GM12878 (cell line): ENCODE data around the gene M1AP. TPM values are rescaled to one million over a fixed set of nuclear protein-coding genes. Genes with fewer than 3 reads are reported as not detected.

Source experiments
- ATAC-seq: fragments of 200-7000 bp; cut with Tn5 transposase; 3 replicates; pipeline ENCODE4 v1.9.1; 2020; ENCODE audit warnings: mild to moderate bottlenecking, moderate library complexity
- BruUV-seq: library from RNA; stranded (reverse); fragments of 400-500 nt; replicated peaks from 2 replicates; lab custom pipeline; 2021; lab: Mats Ljungman, UMichigan
- CTCF ChIA-PET: fragments of 300-600 bp; sonication (Branson Sonifier 250); formaldehyde crosslinking; extraction: SDS; loops from one replicate; lab custom pipeline; 2021; ENCODE audit warnings: inconsistent platforms; lab: Yijun Ruan, JAX
- POLR2A ChIA-PET: fragments of 350-600 bp; formaldehyde crosslinking; extraction: SDS; loops from one replicate; lab custom pipeline; 2021; ENCODE audit warnings: inconsistent platforms; lab: Charles Lee
- RAD21 ChIA-PET: fragments of 300-600 bp; sonication (Branson Sonifier 250); formaldehyde crosslinking; loops from one replicate; lab custom pipeline; 2023; ENCODE audit warnings: antibody characterized with exemption; ENCODE audit not compliant: unreplicated experiment; lab: Charles Lee
- SMC1A ChIA-PET: fragments of 300-600 bp; sonication (Branson Sonifier 250); formaldehyde crosslinking; loops from one replicate; lab custom pipeline; 2023; ENCODE audit not compliant: unreplicated experiment, uncharacterized antibody; lab: Charles Lee
- DNase-seq: peaks from one replicate; pipeline ENCODE4 v3.0.0-alpha.2; 2011; ENCODE audit warnings: low read depth, low spot score
- FAIRE-seq: peaks from 3 replicates; lab custom pipeline; 2011; peaks lifted over from hg19 to GRCh38; lab: Jason Lieb, UNC
- H2AFZ ChIP-seq: 2 replicates; pipeline ENCODE4 v1.6.0; 2011; ENCODE audit warnings: low read depth, low read length, control low read depth; ENCODE audit not compliant: control insufficient read depth
- H3K27ac ChIP-seq: 2 replicates; pipeline ENCODE4 v1.5.1; 2011; ENCODE audit warnings: control low read depth; ENCODE audit not compliant: control insufficient read depth, insufficient read depth
- H3K27me3 ChIP-seq, 2 experiments: replicated peaks in 1 of 2; 2 replicates each; pipeline versions ENCODE4 v1.6.0 to v1.6.1; 2011; ENCODE audit warnings: low read length in 1 of 2; ENCODE audit not compliant: control insufficient read depth in 2 of 2, insufficient read depth in 2 of 2
- H3K36me3 ChIP-seq, 2 experiments: 2 replicates each; pipeline ENCODE4 v1.5.1; 2011; ENCODE audit warnings: low read length in 1 of 2; ENCODE audit not compliant: control insufficient read depth in 2 of 2, insufficient read depth in 2 of 2
- H3K4me1 ChIP-seq: 2 replicates; pipeline ENCODE4 v1.6.1; 2011; ENCODE audit warnings: mild to moderate bottlenecking, low read length, moderate library complexity, mixed read lengths; ENCODE audit not compliant: control insufficient read depth, insufficient read depth
- H3K4me2 ChIP-seq: 2 replicates; pipeline ENCODE4 v1.6.0; 2011; ENCODE audit warnings: control low read depth; ENCODE audit not compliant: control insufficient read depth, insufficient read depth
- H3K4me3 ChIP-seq: fragments of 200-600 bp; sonication (generic); 2 replicates; pipeline ENCODE4 v1.5.1; 2016
- H3K79me2 ChIP-seq: 2 replicates; pipeline ENCODE4 v1.6.0; 2011; ENCODE audit warnings: low read length; ENCODE audit not compliant: control insufficient read depth, insufficient read depth
- H3K9ac ChIP-seq: 2 replicates; pipeline ENCODE4 v1.8.0; 2011; ENCODE audit warnings: low read length, control low read depth, mixed read lengths; ENCODE audit not compliant: control insufficient read depth, insufficient read depth
- H3K9me3 ChIP-seq: replicated peaks from 3 replicates; pipeline ENCODE4 v1.5.1; 2011; ENCODE audit warnings: mild to moderate bottlenecking, low read length; ENCODE audit not compliant: control insufficient read depth, insufficient read depth
- H4K20me1 ChIP-seq: 2 replicates; pipeline ENCODE4 v1.6.0; 2011; ENCODE audit not compliant: control insufficient read depth, insufficient read depth
- MYB ChIP-seq: fragments of 150-350 bp; IDR thresholded peaks from 2 replicates; pipeline ENCODE4 v1.6.1; 2014; ENCODE audit warnings: mild to moderate bottlenecking, low read depth, low read length, borderline replicate concordance
- NR2F1 ChIP-seq: fragments of 450-650 bp; conservative IDR thresholded peaks from 2 replicates; pipeline ENCODE4 v1.6.1; 2017; ENCODE audit warnings: mild to moderate bottlenecking
- RBBP5 ChIP-seq: fragments of 200-600 bp; sonication (generic); conservative IDR thresholded peaks from 2 replicates; pipeline ENCODE4 v1.6.1; 2016
- RFX5 ChIP-seq: IDR thresholded peaks from 2 replicates; pipeline ENCODE4 v1.6.1; 2011; ENCODE audit warnings: low read depth, low read length, improper control_type of control experiment
- WGBS: methylation state at CpG from one replicate; pipeline ENCODE4 v1.1.6; 2016; ENCODE audit warnings: low lambda C conversion rate; ENCODE audit not compliant: insufficient replicate concordance, insufficient coverage; ENCODE audit errors: missing lambda C conversion rate; 5-methylcytosine and 5-hydroxymethylcytosine counted together
- in situ Hi-C: fragments of 300-500 bp; cut with MboI; formaldehyde crosslinking; loops from 9 replicates; pipeline ENCODE4 v1.14.3; 2018; ENCODE audit warnings: mixed read lengths
- intact Hi-C: fragments of 100-400 bp; cut with micrococcal nuclease; formaldehyde crosslinking; loops from one replicate; pipeline ENCODE4 v1.14.2; 2022; ENCODE audit not compliant: unreplicated experiment
- polyA plus RNA-seq, 11 experiments: library from polyadenylated mRNA; depleted of rRNA in 4 of 11; unstranded in 6 of 11; stranded (reverse) in 5 of 11; fragments of >200 nt; fragmentation: Nextera tagmentation in 4 of 11; fragmentation: Illumina TruSeq in 1 of 11; extraction: Ambion mirVana in 4 of 11; extraction: Trizol in 1 of 11; gene quantifications; 1 replicate in 1 of 11; 2 replicates in 10 of 11; pipeline versions ENCODE4 v1.2.1 to v1.2.3, GENCODE V29; 2011 to 2016; ENCODE audit warnings: inconsistent platforms in 2 of 11, missing spikeins in 2 of 11, low read depth in 1 of 11
- total RNA-seq, 4 experiments: library from RNA; depleted of rRNA in 3 of 4; stranded (reverse); fragments of >200 nt in 3 of 4; fragmentation: Illumina TruSeq in 1 of 4; extraction: Trizol in 1 of 4; gene quantifications; 2 replicates each; pipeline versions ENCODE4 v1.2.1 to v1.2.3, GENCODE V29; 2013 to 2021
- TF ChIP-seq, protein P1 (sequence below): fragments of 450-650 bp; IDR thresholded peaks from 2 replicates; pipeline ENCODE4 v1.6.1; 2017; ENCODE audit warnings: mild to moderate bottlenecking, moderate library complexity

The M1AP gene
- total and polyA plus RNA-seq, 10 of the 15 experiments (the other 5 are each of a cell fraction or from before 2014, with no cell fraction given): 0.04 to 0.32 (median 0.16) TPM; not detected in 4

DNA sequence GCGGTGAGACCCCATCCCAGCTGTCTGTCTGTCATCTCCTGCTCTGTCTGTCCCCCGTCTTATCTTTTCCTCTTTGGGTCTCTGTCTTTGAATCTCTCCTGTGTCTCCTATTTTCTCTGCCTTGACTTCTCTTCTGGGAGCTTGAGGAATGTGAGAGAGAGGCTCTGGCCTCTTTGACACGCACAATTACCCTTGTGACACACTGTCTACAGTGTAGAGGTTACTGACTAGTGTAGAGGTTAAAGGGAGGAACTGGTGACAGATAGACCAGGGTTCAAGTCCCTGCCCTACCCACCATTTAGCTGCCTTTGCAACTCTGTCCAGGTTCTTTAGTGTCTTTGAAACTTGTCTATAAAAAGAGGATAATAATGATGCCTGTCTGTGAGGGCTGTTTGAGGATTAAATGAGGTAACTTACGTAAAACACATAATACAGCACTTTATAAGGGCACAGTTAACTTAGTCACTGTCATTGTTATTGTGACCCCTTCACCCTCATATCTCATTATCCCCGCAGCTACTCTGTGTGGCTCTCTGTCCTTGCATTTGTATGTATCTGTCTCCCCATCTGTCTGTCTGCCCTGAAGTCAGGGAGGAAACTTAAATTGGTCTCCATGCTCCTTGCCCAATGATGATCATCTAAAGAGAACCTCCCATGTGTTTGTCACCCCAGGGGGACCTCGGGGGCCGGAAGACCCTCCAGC is 25.8 kb upstream of the M1AP start:
- no peak for ATAC-seq

More for the DNA sequence above, 25.8 kb upstream of the M1AP start:
- ChIA-PET CTCF (interaction anchor here (1.5 kb wide), 1 partner anchor 15 kb away, joined by 3 read pairs; no protein-coding TSS in a partner anchor), SMC1A (no interaction called here)
- BruUV-seq: no TSS peak
- no peak overlapping the region for H3K4me2 ChIP-seq
- no peak overlapping the region for H3K4me3 ChIP-seq
- no peaks in the 10 kb centered on the region for H3K36me3 ChIP-seq
- no peak for DNase-seq
- no peak overlapping the region for H2AFZ ChIP-seq
- TF ChIP-seq MYB (no peak), NR2F1 (no peak), RFX5 (no peak), RBBP5 (no peak)
- TF ChIP-seq, protein P1, sequence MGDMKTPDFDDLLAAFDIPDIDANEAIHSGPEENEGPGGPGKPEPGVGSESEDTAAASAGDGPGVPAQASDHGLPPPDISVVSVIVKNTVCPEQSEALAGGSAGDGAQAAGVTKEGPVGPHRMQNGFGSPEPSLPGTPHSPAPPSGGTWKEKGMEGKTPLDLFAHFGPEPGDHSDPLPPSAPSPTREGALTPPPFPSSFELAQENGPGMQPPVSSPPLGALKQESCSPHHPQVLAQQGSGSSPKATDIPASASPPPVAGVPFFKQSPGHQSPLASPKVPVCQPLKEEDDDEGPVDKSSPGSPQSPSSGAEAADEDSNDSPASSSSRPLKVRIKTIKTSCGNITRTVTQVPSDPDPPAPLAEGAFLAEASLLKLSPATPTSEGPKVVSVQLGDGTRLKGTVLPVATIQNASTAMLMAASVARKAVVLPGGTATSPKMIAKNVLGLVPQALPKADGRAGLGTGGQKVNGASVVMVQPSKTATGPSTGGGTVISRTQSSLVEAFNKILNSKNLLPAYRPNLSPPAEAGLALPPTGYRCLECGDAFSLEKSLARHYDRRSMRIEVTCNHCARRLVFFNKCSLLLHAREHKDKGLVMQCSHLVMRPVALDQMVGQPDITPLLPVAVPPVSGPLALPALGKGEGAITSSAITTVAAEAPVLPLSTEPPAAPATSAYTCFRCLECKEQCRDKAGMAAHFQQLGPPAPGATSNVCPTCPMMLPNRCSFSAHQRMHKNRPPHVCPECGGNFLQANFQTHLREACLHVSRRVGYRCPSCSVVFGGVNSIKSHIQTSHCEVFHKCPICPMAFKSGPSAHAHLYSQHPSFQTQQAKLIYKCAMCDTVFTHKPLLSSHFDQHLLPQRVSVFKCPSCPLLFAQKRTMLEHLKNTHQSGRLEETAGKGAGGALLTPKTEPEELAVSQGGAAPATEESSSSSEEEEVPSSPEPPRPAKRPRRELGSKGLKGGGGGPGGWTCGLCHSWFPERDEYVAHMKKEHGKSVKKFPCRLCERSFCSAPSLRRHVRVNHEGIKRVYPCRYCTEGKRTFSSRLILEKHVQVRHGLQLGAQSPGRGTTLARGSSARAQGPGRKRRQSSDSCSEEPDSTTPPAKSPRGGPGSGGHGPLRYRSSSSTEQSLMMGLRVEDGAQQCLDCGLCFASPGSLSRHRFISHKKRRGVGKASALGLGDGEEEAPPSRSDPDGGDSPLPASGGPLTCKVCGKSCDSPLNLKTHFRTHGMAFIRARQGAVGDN: no peak
- TF ChIP-seq, all 136 proteins: peak for 0
- RAD21 ChIA-PET: no interaction called here
- intact Hi-C loops: no loop called here
- 60% methylated on average over 7 of the region's 7 CpGs for WGBS
- no peak for FAIRE-seq
- H3K9me3 ChIP-seq: no peaks in the 10 kb centered on the region
- no peaks in the 10 kb centered on the region for H4K20me1 ChIP-seq
- H3K4me1 ChIP-seq: no peaks in the 10 kb centered on the region
- no peaks in the 10 kb centered on the region for H3K27me3 ChIP-seq
- POLR2A ChIA-PET: no interaction called here
- in situ Hi-C loops: no loop called here
- no peaks in the 10 kb centered on the region for H3K79me2 ChIP-seq
- H3K9ac ChIP-seq: no peak overlapping the region
- H3K27ac ChIP-seq: no peak overlapping the region
